Sigmoid colon (tissue), 7 donors: ENCODE results near the gene SIRPA. TPM values are rescaled to one million over a fixed set of nuclear protein-coding genes. Genes with fewer than 3 reads are reported as not detected.

Experiments
- DNase-seq: peaks from one replicate; pipeline ENCODE4 v3.0.0-alpha.2; 2019
- H3K27ac ChIP-seq, 4 donors: fragments of 200-600 bp; sonication (generic); one replicate each; pipeline ENCODE4 v1.5.1; 2016 to 2019; ENCODE audit warnings: mild to moderate bottlenecking in 1 of 4
- H3K27me3 ChIP-seq, 3 donors: fragments of 200-600 bp; sonication (generic); one replicate each; pipeline ENCODE4 v1.5.1; 2019; ENCODE audit warnings: mild to moderate bottlenecking in 1 of 3
- H3K36me3 ChIP-seq, 4 donors: fragments of 200-600 bp; sonication (generic); one replicate each; pipeline ENCODE4 v1.5.1; 2016 to 2019
- H3K4me1 ChIP-seq, 4 donors: fragments of 200-600 bp; sonication (generic); one replicate each; pipeline ENCODE4 v1.5.1; 2017 to 2019
- H3K4me3 ChIP-seq, 4 donors: fragments of 200-600 bp; sonication (generic); one replicate each; pipeline ENCODE4 v1.5.1; 2017 to 2019; ENCODE audit warnings: mild to moderate bottlenecking in 2 of 4, moderate library complexity in 1 of 4
- H3K9me3 ChIP-seq, 4 donors: fragments of 200-600 bp in 3 of 4; sonication (generic) in 3 of 4; one replicate each; pipeline versions ENCODE4 v1.5.1 to v1.6.1; 2013 to 2019
- EP300 ChIP-seq, 4 donors: sonication (generic); formaldehyde crosslinking; IDR thresholded peaks; one replicate each; pipeline ENCODE4 v1.6.1; 2017; ENCODE audit warnings: antibody characterized with exemption in 4 of 4
- POLR2A ChIP-seq, 2 donors: fragments of 450-650 bp; IDR thresholded peaks; one replicate each; pipeline ENCODE4 v1.6.1; 2016; ENCODE audit warnings: antibody characterized with exemption in 2 of 2, mild to moderate bottlenecking in 2 of 2, moderate library complexity in 2 of 2
- POLR2AphosphoS5 ChIP-seq, 4 donors: sonication (generic); formaldehyde crosslinking; IDR thresholded peaks; one replicate each; pipeline ENCODE4 v1.6.1; 2017; ENCODE audit warnings: antibody characterized with exemption in 4 of 4
- WGBS, 2 donors: extraction: QIAGEN DNeasy Blood & Tissue Kit; methylation state at CpG; one replicate each; pipeline ENCODE4 v1.1.7; 2013; 5-methylcytosine and 5-hydroxymethylcytosine counted together
- intact Hi-C: fragments of 100-400 bp; cut with DNase I; formaldehyde crosslinking; loops from one replicate; pipeline ENCODE4 v1.15.1; 2023
- polyA plus RNA-seq, 3 donors: library from polyadenylated mRNA; stranded (reverse); fragments of 200-250 nt; gene quantifications; one replicate each; pipeline ENCODE4 v1.2.3, GENCODE V29; 2013
- total RNA-seq, 4 donors: library from RNA; depleted of rRNA; stranded (reverse); fragments of >200 nt; gene quantifications; one replicate each; pipeline ENCODE4 v1.1.0, GENCODE V29; 2016
- TF ChIP-seq, protein P1 (sequence below), 4 experiments: fragments of 450-650 bp in 3 of 4; fragments of 200-600 bp in 1 of 4; IDR thresholded peaks; one replicate each; pipeline ENCODE4 v1.5.1; 2016 to 2019; ENCODE audit warnings: antibody characterized with exemption in 4 of 4, mild to moderate bottlenecking in 3 of 4, moderate library complexity in 2 of 4
- donor health status: healthy with polysubstance abuse.
- donor health status: Bipolar disorder and iron deficiency.
- donor health status: healthy.

Gene SIRPA
- total and polyA plus RNA-seq, 7 donors, result 8.4 to 25.5 (median 16.3) TPM

DNA sequence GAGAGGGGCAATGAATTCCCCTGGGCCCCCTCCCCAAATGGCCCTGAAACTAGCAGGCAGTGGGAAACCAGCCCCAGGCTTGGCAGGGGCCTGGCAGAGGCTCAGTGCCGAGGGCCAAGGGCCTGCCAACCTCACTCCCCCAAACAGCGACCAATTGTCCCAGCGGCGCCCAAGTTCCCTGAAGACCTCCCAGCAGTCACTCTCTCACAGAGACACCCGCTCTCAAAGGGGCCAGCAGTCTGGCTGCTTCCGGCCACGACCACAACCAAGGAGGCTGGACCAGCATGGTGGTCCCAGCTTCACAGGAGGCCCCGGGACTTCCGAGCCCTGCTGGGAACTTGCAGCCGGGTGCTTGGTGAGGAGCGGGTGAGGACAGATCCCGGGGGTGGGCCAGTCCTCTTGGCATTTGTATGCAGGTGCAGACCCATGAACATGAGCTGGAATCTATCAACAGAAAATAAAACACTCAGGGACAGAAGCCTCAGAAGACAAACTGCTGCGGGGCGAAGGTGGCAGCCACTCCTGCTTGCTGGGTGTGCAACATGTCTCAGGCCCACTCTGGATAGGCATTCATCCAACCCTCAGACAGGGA lies 17.5 kb upstream of the SIRPA start:
- Histone ChIP-seq H3K27ac (no peak overlapping the region), H3K36me3 (no peaks in the 10 kb centered on the region), H3K27me3 (peaks cover 0 to 24% (median 0%) of the 10 kb centered on the region in 3 donors), H3K4me3 (no peak overlapping the region), H3K9me3 (no peaks in the 10 kb centered on the region), H3K4me1 (peaks cover 0 to 10% (median 7%) of the 10 kb centered on the region in 4 donors)
- intact Hi-C loops, result no loop called here
- TF ChIP-seq POLR2A (IDR thresholded peaks at IDR 0.05) (no peak), EP300 (IDR thresholded peaks at IDR 0.05) (no peak), POLR2AphosphoS5 (IDR thresholded peaks at IDR 0.05) (no peak)
- TF ChIP-seq, protein P1, sequence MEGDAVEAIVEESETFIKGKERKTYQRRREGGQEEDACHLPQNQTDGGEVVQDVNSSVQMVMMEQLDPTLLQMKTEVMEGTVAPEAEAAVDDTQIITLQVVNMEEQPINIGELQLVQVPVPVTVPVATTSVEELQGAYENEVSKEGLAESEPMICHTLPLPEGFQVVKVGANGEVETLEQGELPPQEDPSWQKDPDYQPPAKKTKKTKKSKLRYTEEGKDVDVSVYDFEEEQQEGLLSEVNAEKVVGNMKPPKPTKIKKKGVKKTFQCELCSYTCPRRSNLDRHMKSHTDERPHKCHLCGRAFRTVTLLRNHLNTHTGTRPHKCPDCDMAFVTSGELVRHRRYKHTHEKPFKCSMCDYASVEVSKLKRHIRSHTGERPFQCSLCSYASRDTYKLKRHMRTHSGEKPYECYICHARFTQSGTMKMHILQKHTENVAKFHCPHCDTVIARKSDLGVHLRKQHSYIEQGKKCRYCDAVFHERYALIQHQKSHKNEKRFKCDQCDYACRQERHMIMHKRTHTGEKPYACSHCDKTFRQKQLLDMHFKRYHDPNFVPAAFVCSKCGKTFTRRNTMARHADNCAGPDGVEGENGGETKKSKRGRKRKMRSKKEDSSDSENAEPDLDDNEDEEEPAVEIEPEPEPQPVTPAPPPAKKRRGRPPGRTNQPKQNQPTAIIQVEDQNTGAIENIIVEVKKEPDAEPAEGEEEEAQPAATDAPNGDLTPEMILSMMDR (IDR thresholded peaks at IDR 0.05), result no peak
- WGBS, 2 donors, result 83 to 91% methylated on average over 14 of the region's 14 CpGs
- no peak for DNase-seq

DNA sequence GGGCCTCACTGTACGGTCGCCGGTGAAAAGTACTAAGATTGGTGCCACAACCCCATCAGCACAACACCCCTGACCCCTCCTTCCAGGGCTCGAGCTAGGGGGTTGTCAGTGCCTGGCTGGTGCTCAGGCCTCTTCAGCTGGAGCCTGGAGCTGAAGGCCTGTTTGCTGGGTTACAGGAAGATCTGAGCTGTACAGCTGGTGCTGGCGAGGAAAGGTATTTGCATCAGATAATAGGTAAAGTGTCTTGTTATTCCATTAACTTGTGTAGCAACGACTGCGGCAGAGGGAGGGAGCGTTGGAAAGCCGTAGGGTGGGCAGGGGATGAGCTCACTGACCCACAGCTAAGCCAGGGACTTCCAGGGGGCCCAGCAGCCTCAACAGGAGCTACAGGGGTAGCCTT lies 15.8 kb upstream of the SIRPA start:
- H3K36me3 ChIP-seq, result no peaks in the 10 kb centered on the region
- H3K4me1 ChIP-seq, result peaks cover 0 to 22% (median 15%) of the 10 kb centered on the region in 4 donors
- intact Hi-C loops, result no loop called here

DNA sequence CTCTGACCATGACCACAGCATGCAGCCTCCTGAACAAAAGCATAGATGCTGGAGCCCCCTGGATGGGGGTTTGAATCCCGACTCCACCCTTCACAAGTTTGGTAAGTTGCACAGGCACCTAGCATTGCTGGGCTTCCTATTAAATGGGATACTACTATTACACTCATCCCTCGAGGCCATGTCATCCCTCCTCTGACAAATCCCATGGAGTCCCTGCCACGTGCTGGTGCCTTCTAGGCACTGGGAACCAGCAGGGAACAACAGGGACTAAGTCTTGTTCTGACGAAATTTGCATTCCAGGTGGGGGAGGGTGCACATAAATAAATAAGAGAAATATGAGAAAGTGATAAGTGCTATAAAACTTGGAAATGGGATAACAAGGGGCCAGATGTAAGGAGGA lies 15.3 kb upstream of the SIRPA start:
- no peaks in the 10 kb centered on the region for H3K36me3 ChIP-seq
- DNase-seq, result no peak
- no peak overlapping the region for H3K27ac ChIP-seq
- H3K4me1 ChIP-seq, result peaks cover 0 to 22% (median 15%) of the 10 kb centered on the region in 4 donors
- peaks cover 0 to 24% (median 0%) of the 10 kb centered on the region in 3 donors for H3K27me3 ChIP-seq
- intact Hi-C loops, result no loop called here
- no peak overlapping the region for H3K4me3 ChIP-seq
- no peaks in the 10 kb centered on the region for H3K9me3 ChIP-seq
- 59 to 68% methylated on average over 4 of the region's 4 CpGs for whole genome bisulfite sequencing, 2 donors
- TF ChIP-seq EP300 (IDR thresholded peaks at IDR 0.05) (no peak), POLR2A (IDR thresholded peaks at IDR 0.05) (no peak)
- TF ChIP-seq, protein P1 (IDR thresholded peaks at IDR 0.05), result no peak

More for the DNA sequence above, 15.8 kb upstream of the SIRPA start:
- TF ChIP-seq POLR2A (IDR thresholded peaks at IDR 0.05) (no peak), EP300 (IDR thresholded peaks at IDR 0.05) (no peak), POLR2AphosphoS5 (IDR thresholded peaks at IDR 0.05) (no peak)
- TF ChIP-seq, protein P1 (IDR thresholded peaks at IDR 0.05), result no peak
- Histone ChIP-seq H3K9me3 (no peaks in the 10 kb centered on the region), H3K27ac (no peak overlapping the region), H3K27me3 (peaks cover 0 to 24% (median 0%) of the 10 kb centered on the region in 3 donors), H3K4me3 (no peak overlapping the region)
- WGBS, 2 donors, result 81 to 85% methylated on average over 9 of the region's 9 CpGs
- DNase-seq, result no peak

DNA sequence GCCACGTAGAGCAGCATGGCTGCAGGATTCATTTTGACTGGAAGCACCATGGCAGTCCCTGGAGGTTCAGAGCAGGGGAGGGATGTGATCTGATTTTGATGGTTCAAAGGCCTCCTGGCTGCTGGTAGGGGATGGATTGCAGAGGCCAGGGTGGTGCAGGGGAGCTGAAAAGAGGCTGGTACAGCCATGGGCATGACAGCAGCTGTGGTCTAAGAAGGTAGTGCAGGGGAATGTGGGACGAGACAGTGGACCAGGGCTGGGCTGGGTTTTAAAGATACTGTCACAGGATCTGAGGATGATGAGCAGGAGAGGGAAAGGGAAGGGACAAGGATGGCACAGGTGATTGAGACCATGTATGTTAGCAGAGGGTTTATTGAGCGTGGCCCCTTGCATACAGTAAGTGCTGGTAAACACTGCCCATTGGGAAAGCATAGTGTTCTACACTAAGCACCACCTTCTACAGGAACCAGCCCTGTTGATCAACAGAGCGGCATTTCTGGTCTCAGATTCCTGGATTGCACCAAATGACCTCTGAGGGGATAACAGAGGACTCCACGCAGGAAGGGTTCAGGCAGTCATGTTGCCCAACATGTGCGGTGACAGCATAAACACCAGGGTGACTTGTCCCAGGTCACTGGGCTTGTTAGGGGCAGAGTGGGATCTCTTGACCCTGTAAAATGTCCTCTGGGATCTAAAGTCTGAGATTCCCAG lies 14.5 kb upstream of the SIRPA start:
- TF ChIP-seq, protein P1 (IDR thresholded peaks at IDR 0.05), result no peak
- no peak for TF ChIP-seq POLR2A (IDR thresholded peaks at IDR 0.05)
- TF ChIP-seq POLR2AphosphoS5 (IDR thresholded peaks at IDR 0.05), result no peak
- no peak for TF ChIP-seq EP300 (IDR thresholded peaks at IDR 0.05)
- peaks cover 0 to 24% (median 0%) of the 10 kb centered on the region in 3 donors for H3K27me3 ChIP-seq
- WGBS, 2 donors, result 86 to 87% methylated on average over 6 of the region's 6 CpGs
- intact Hi-C loops, result no loop called here
- peaks cover 0 to 22% (median 15%) of the 10 kb centered on the region in 4 donors for H3K4me1 ChIP-seq
- H3K9me3 ChIP-seq, result no peaks in the 10 kb centered on the region
- DNase-seq, result no peak
- H3K27ac ChIP-seq, result no peak overlapping the region
- no peak overlapping the region for H3K4me3 ChIP-seq
- no peaks in the 10 kb centered on the region for H3K36me3 ChIP-seq
